ENCODE results near the gene MEIS1.

MEIS1 gene

DNA sequence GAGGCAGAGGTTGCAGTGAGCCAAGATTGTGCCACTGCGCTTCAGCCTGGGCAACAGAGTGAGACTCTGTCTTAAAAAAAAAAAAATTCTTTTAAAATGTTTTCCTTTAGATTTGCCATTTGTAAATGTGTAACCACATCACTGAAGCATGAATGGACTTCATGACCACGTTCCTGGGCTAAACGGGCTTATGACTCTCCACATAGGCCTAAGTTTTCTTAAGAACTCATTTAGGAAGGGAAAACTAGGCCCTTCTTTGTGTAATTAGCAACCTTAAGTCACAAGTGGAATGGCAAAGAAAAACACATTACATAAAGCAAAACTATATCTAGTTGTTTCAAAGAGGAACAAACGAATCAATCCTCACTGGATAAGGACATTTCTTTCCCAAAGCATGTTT is 99.5 kb downstream of the MEIS1 start:
- H3K4me3 ChIP-seq (ENCODE audit: low read depth, low read length), result no peak overlapping the region
- H3K27ac ChIP-seq (ENCODE audit: extremely low read depth, low read depth, low read length), result no peak overlapping the region
- H3K9me3 ChIP-seq (ENCODE audit: control insufficient read depth, insufficient read depth, low read depth, low read length), result no peaks in the 10 kb centered on the region
- ChIA-PET CTCF (no interaction called here), POLR2A (no interaction called here)
- TF ChIP-seq ZNF837 (tag by site-specific recombination; IDR thresholded peaks at IDR 0.05), result no peak
- TF ChIP-seq HOXC10 (CRISPR knock-in tag; IDR thresholded peaks at IDR 0.05), result no peak
- TF ChIP-seq, protein P1, sequence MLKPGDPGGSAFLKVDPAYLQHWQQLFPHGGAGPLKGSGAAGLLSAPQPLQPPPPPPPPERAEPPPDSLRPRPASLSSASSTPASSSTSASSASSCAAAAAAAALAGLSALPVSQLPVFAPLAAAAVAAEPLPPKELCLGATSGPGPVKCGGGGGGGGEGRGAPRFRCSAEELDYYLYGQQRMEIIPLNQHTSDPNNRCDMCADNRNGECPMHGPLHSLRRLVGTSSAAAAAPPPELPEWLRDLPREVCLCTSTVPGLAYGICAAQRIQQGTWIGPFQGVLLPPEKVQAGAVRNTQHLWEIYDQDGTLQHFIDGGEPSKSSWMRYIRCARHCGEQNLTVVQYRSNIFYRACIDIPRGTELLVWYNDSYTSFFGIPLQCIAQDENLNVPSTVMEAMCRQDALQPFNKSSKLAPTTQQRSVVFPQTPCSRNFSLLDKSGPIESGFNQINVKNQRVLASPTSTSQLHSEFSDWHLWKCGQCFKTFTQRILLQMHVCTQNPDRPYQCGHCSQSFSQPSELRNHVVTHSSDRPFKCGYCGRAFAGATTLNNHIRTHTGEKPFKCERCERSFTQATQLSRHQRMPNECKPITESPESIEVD (tag by site-specific recombination; IDR thresholded peaks at IDR 0.05), result 0 out of 2 replicates have a peak, but pooled peaks have one; percentile 12
- H3K4me1 ChIP-seq (ENCODE audit: control insufficient read depth, insufficient read depth, low read length), result peaks cover 18% of the 10 kb centered on the region
- H3K36me3 ChIP-seq (ENCODE audit: control insufficient read depth in 2 of 2, insufficient read depth in 1 of 2, low read length in 2 of 2), result no peaks in the 10 kb centered on the region

DNA sequence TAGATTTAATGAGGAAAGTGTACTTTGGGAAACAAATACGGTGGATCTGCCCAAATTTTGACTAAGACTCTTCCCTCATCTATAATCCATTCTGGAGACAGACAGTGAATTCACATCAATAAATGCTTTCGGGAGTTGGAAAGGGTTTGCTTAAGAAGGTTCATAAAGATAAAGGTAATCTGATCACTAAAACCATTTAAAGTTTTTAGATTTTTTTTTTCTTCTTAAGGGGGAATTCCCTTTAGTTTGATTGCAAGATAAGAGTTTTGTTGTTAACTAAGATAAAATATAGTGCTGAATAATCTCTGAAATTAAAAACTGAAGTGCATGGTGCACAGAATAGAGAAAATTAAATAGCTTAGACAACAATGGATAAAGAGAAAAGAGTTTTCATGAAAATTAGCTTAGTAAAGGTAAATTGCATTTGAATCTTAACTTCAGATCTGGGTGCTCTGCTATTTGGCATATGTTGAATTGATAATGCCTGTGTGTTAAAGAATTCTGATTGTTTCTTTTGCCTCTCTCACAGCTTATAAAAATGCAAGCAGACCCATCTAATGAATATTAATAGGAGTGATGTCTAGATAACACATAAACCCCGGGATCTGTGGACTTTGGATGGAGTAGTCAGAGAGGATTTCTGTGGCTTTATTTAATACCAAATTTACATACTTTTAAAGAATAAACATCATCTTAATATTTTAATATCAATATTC is 100.8 kb downstream of the MEIS1 start:
- ChIA-PET CTCF (interaction anchor here (0.7 to 0.9 kb wide), 2 partner anchors 11 to 674 kb away, joined by 3 read pairs; no protein-coding TSS in a partner anchor), POLR2A (interaction anchor here (1.4 kb wide), 1 partner anchor 101 kb away, joined by 5 read pairs; the partner anchor contains the start of gene MEIS1)
- no peaks in the 10 kb centered on the region for H3K36me3 ChIP-seq (ENCODE audit: control insufficient read depth in 2 of 2, insufficient read depth in 1 of 2, low read length in 2 of 2)

DNA sequence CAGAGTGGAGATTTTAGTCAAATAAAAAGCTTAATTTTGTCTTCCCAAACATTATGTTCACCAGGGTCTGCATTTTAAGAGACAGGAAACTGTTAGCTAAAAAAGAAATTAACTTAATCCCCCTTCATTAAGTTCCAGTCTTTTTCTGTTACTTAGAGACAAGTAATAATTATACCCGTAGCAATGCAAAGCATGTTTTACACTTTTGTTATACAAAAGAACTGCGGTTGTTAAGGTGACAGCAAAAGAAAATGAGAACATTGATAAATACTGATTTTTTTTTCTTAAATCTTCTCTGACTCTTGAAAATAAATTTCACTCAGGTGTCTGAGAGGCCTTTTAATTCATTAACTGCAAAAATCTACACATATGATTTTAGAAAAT is 101.4 kb downstream of the MEIS1 start:
- H3K4me1 ChIP-seq (ENCODE audit: control insufficient read depth, insufficient read depth, low read length), result peaks cover 18% of the 10 kb centered on the region
- TF ChIP-seq ZNF707 (tag by site-specific recombination; IDR thresholded peaks at IDR 0.05) (no peak), ZNF248 (tag by site-specific recombination; IDR thresholded peaks at IDR 0.05) (no peak), ZNF473 (tag by site-specific recombination; IDR thresholded peaks at IDR 0.05) (no peak), ZNF10 (tag by site-specific recombination; IDR thresholded peaks at IDR 0.05) (no peak), FEZF1 (tag by site-specific recombination; IDR thresholded peaks at IDR 0.05) (no peak), ZNF324 (tag by site-specific recombination; IDR thresholded peaks at IDR 0.05) (no peak), ZNF133 (tag by site-specific recombination; IDR thresholded peaks at IDR 0.05) (no peak), HOXA7 (CRISPR knock-in tag; IDR thresholded peaks at IDR 0.05; ENCODE audit: borderline replicate concordance) (no peak), ZNF501 (tag by site-specific recombination; IDR thresholded peaks at IDR 0.05) (no peak), ZNF664 (tag by site-specific recombination; IDR thresholded peaks at IDR 0.05) (no peak), ZNF274 (IDR thresholded peaks at IDR 0.05; ENCODE audit: low read length) (no peak), ZNF274 (tag by site-specific recombination; IDR thresholded peaks at IDR 0.05; ENCODE audit: borderline replicate concordance) (no peak), SP7 (tag by site-specific recombination; IDR thresholded peaks at IDR 0.05) (no peak), ZNF239 (tag by site-specific recombination; IDR thresholded peaks at IDR 0.05) (no peak), ZNF19 (tag by site-specific recombination; IDR thresholded peaks at IDR 0.05; ENCODE audit: low read depth) (no peak), ZNF394 (tag by site-specific recombination; IDR thresholded peaks at IDR 0.05; ENCODE audit: borderline replicate concordance) (no peak), ZNF155 (tag by site-specific recombination; IDR thresholded peaks at IDR 0.05) (no peak)
- TF ChIP-seq, protein P2, sequence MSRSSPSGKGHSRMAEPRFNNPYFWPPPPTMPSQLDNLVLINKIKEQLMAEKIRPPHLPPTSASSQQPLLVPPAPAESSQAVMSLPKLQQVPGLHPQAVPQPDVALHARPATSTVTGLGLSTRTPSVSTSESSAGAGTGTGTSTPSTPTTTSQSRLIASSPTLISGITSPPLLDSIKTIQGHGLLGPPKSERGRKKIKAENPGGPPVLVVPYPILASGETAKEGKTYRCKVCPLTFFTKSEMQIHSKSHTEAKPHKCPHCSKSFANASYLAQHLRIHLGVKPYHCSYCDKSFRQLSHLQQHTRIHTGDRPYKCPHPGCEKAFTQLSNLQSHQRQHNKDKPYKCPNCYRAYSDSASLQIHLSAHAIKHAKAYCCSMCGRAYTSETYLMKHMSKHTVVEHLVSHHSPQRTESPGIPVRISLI (tag by site-specific recombination; IDR thresholded peaks at IDR 0.05), result no peak
- no peaks in the 10 kb centered on the region for H3K9me3 ChIP-seq (ENCODE audit: control insufficient read depth, insufficient read depth, low read depth, low read length)
- ChIA-PET POLR2A (interaction anchor here (0.5 to 1.4 kb wide), 2 partner anchors 45 to 101 kb away, joined by 3 to 5 read pairs; partner anchors contain the start of gene MEIS1), CTCF (interaction anchor here (0.7 to 0.9 kb wide), 2 partner anchors 10 to 674 kb away, joined by 3 read pairs; no protein-coding TSS in a partner anchor)
- H3K4me3 ChIP-seq (ENCODE audit: low read depth, low read length), result no peak overlapping the region
- no peaks in the 10 kb centered on the region for H3K36me3 ChIP-seq (ENCODE audit: control insufficient read depth in 2 of 2, insufficient read depth in 1 of 2, low read length in 2 of 2)
- no peak overlapping the region for H3K27ac ChIP-seq (ENCODE audit: extremely low read depth, low read depth, low read length)

More for the DNA sequence above, 100.8 kb downstream of the MEIS1 start:
- no peak overlapping the region for H3K4me3 ChIP-seq (ENCODE audit: low read depth, low read length)
- no peak overlapping the region for H3K27ac ChIP-seq (ENCODE audit: extremely low read depth, low read depth, low read length)
- no peaks in the 10 kb centered on the region for H3K9me3 ChIP-seq (ENCODE audit: control insufficient read depth, insufficient read depth, low read depth, low read length)
- no peak for TF ChIP-seq ZNF350 (tag by site-specific recombination; IDR thresholded peaks at IDR 0.05)
- 0 out of 2 replicates have a peak, but pooled peaks have one; percentile 23 for TF ChIP-seq ZXDB (tag by site-specific recombination; IDR thresholded peaks at IDR 0.05)
- peak; percentile 33; the same call in 1 of the 2 replicates for TF ChIP-seq FEZF1 (tag by site-specific recombination; IDR thresholded peaks at IDR 0.05)
- TF ChIP-seq, protein P3, sequence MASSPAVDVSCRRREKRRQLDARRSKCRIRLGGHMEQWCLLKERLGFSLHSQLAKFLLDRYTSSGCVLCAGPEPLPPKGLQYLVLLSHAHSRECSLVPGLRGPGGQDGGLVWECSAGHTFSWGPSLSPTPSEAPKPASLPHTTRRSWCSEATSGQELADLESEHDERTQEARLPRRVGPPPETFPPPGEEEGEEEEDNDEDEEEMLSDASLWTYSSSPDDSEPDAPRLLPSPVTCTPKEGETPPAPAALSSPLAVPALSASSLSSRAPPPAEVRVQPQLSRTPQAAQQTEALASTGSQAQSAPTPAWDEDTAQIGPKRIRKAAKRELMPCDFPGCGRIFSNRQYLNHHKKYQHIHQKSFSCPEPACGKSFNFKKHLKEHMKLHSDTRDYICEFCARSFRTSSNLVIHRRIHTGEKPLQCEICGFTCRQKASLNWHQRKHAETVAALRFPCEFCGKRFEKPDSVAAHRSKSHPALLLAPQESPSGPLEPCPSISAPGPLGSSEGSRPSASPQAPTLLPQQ (tag by site-specific recombination; IDR thresholded peaks at IDR 0.05), result peak; percentile 58; the same call in 1 of the 2 replicates
- TF ChIP-seq, protein P1 (tag by site-specific recombination; IDR thresholded peaks at IDR 0.05), result peak; percentile 84
- no peak for TF ChIP-seq ZNF433 (tag by site-specific recombination; IDR thresholded peaks at IDR 0.05; ENCODE audit: low read depth)
- TF ChIP-seq IKZF3 (tag by site-specific recombination; IDR thresholded peaks at IDR 0.05), result 0 out of 2 replicates have a peak, but pooled peaks have one; percentile 19
- TF ChIP-seq SP7 (tag by site-specific recombination; IDR thresholded peaks at IDR 0.05), result no peak
- 0 out of 2 replicates have a peak, but pooled peaks have one; percentile 13 for TF ChIP-seq ZNF843 (tag by site-specific recombination; IDR thresholded peaks at IDR 0.05)
- H3K4me1 ChIP-seq (ENCODE audit: control insufficient read depth, insufficient read depth, low read length), result peaks cover 18% of the 10 kb centered on the region

Measured in HEK293 (cell line).